Jurkat, Clone E6-1 (cell line): ENCODE measurements around the gene FUCA1. TPM values are rescaled to one million over a fixed set of nuclear protein-coding genes. Genes with fewer than 3 reads are reported as not detected.
"Not testable (repeated sequence)": the region's sequence is repeated elsewhere in the genome, so short reads cannot be mapped to it uniquely, and the experiment has no call there.

Experiments
- DNase-seq: peaks from one replicate; pipeline ENCODE4 v3.0.0-alpha.2; 2011; ENCODE audit warnings: low read depth, low spot score
- H3K4me3 ChIP-seq: 2 replicates; pipeline ENCODE4 v1.5.1; 2011; ENCODE audit warnings: mild to moderate bottlenecking, low read length, control low read depth, moderate library complexity
- polyA plus RNA-seq: library from polyadenylated mRNA; unstranded; fragments of >200 nt; gene quantifications from one replicate; pipeline ENCODE4 v1.2.1, GENCODE V29; 2012; ENCODE audit warnings: missing spikeins; ENCODE audit not compliant: insufficient read length, insufficient read depth

Gene FUCA1
- 15.9 TPM for polyA plus RNA-seq

DNA sequence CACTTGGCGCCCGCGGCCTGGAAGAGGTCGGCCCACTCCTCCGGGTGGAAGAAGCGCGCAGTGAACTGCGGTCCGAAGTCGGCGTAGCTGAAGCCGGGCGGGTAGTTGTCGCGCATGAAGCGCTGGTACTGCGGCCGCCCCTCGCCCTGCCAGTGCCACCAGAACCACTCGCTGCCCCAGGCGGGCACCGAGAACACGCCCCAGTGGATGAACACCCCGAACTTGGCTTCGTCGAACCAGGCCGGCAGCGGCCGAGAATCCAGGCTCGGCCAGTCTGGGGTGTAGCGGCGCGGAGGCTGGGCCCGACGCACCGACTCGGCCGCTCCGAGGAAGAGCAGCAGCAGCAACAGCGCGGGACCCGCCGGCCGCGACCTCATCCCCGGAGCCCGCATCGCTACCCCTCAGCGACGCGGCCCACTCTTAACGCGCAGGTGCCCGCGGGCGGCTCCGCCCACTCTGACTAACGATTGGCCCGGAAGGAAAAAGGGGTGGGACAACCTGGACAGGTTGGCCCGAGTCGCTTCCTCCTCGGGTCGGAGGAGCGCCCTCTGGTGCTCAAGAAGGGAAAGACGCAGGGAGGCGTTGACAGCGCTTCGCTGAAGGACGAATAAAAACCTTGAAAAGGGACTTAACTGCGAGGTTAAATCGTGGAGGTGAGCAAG, at the start of gene FUCA1:
FUCA1 (minus strand) TSS at position 396 of the 662 bp plus-strand sequence; CDS start at position 392, 4 bp downstream.
- peak; percentile 92 for DNase-seq
- peak within 1 kb of the TSS; percentile 76 for H3K4me3 ChIP-seq

DNA sequence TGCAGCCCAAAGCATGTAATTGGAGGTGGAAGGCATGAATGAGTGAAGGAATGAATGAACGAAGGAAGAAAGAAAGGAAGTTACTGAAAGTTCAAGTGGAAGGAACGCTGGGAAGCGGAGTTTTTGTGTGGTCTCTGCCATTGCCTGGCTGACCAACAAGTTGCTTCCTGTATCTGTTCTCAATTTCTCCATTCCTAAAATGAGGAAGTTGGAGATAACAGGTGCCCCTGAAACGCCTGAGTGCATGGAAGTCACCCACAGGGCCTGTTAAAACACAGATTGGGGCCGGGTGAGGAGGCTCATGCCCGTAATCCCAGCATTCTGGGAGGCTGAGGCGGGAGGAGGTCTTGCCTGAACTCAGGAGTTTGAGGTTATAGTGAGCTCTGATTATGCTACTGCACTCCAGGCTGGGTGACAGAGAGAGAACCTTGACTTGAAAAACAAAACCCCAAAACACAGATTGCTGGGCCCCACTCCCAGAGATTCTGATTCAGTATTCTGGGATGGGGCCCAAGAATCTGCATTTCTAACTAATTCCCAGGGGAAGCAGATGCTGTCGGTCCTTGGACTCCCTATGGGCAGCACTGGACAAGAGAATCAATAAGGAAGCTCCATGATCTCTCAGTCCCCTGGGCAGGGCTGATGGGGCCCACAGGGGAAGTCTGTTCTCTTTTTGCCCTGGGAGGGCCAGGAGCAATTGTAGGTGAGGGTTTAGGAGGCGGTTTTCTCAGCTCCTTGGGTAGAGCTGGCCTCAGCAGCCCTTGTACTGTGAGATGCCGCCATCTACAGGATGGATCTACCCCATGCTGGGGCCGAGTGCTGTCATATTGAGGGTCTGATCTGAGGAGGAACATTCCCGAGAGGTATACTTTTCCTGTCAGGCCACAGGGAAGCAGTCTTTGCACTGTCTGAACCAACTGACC, 48.4 kb upstream of the FUCA1 start:
- no peak overlapping the region for H3K4me3 ChIP-seq
- DNase-seq, result peak; percentile 77

DNA sequence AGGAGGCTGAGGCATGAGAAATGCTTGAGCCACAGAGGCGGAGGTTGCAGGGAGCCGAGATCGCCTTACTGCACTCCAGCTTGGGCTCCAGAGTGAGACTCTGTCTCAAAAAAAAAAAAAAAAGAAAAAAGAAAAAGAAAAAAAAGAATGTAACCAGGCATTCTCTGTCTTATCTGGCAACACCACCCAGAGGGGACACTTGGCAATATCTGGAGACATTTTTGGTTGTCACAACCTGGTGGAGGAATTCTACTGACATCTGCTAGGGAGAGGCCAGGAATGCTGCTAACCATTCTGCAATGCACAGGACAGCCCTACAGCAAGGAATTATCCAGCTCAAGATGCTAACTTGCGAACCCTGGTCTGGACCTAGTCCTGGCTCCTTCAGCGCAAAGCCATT, 47.4 kb upstream of the FUCA1 start:
- no peak overlapping the region for H3K4me3 ChIP-seq
- DNase-seq, result no peak

DNA sequence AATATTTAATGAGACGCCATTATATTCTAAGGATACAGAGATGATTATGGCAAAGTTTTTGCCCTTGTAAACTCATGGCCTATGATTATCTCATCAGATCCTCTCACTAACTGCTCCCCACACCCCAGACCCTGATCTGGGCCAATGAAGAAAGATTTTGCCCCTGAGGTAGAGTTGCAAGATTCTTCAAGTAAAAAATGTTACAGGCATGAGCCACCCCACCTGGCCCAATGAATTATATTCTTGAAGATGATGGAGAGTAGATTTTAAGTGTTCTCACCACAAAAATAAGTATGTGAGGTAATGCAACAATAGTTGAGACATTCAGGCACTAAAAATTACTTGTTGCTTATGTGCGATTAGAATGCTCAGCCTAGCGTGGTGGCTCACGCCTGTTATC, 46.8 kb upstream of the FUCA1 start:
- H3K4me3 ChIP-seq, result no peak overlapping the region
- no peak for DNase-seq

DNA sequence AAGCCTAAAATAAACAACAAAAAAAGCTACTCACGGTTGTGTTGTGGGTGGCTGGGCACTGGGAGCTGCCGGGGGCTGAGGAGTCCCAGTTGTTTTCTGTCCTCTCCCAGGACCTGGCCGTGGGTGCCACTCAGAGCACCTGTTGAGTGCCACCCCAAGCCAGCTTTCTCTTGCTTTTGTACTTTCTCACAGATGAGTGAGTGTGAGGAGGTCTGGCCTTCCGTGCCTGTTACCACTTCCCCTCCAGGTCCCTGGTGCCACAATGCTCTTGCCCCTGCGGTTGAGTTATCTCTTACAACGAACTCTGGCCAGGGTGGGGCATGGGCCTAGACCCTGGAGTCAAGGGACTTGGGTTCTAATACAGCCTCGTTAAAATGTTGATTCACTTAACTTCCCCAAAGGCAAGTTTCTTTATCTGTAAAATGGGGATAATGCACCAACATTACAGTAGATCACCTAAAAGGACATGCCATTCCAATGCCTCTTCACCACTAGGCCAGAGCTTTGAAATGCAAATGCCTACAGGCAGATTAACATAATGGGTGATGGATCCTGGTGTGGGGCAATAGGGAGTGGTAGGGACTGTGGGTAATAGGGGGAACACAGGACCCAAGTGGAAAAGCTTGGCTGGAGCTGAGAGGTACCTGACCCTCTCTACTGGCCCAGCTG, 45.3 kb upstream of the FUCA1 start, which contains the start of gene CNR2:
CNR2 (minus strand) TSS at position 151 of the 669 bp plus-strand sequence. CDS start 37,745 bp downstream, outside the sequence.
- peak; percentile 90 for DNase-seq
- H3K4me3 ChIP-seq, result peak within 1 kb of the TSS; percentile 55

DNA sequence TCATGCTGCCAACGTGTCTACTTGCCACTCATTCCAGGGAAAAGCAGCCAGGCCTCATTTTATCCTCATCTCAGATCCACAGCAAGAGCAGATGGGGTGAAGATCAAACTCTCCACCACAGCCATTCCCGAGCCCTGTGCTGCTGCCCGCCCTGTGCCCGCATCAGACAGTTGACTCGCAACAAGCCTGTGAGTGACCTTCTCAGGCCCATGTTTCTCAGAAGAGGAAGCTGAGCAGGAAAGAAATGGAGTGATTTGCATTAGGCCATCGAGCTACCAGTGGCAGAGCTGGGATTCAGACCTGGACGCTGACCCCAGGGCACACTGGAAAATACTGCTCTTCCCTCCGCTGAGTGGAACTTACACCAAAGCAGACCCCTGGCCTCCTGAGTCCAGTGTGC, 43.8 kb upstream of the FUCA1 start:
- peak overlapping the region; percentile 55 for H3K4me3 ChIP-seq

DNA sequence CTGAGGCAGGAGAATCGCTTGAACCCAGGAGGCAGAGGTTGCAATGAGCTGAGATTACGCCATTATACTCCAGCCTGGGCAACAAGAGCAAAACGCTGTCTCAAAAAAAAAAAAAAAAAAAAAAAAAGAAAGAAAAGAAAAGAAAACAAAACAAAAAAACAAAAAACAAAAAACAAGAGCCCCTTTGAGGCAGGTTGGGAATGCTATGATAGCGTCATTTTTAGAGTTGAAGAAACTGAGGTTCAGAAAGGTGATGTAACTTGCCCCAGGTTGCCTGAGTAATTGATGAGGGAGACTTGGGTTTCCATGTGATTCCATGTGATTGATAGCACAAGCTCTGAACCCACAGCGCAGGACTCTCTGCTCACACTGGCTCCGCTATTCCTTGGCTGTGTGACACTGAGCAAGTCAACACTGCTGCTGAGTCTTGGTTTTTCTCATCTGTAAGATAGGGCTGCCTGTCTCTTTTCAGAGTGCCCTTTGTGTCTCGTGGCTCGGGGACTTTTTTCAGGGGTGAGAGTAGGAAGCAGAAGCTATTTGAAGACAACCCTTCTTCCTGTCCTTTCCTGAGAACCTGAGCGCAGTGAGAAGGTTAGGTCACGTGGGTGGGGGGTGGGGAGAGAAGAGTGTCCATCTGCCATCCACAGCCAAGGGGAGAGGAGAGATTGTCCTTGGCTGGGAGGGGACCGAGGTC, 42.6 kb upstream of the FUCA1 start:
- H3K4me3 ChIP-seq, result peak overlapping the region; percentile 55
- DNase-seq, result no peak

More for the DNA sequence above, 43.8 kb upstream of the FUCA1 start:
- no peak for DNase-seq

DNA sequence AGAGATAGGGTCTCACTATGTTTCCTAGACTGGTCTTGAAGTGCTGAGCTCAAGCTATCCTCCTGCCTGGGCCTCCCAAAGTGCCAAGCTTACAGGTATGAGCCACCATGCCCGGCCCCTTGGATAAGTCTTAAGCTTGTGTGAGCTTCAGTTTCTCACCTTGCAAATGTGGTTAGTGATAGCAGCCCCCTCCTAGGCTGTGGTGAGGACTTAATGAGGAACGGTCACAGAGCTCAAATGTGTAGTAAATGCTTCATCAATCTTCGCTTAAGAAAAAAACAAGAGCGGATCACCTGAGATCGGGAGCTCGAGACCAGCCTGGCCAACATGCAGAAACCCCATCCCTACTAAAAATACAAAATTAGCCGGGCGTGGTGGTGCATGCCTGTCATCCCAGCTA, 42.1 kb upstream of the FUCA1 start:
- no peak for DNase-seq
- peak overlapping the region; percentile 13; the same call in 1 of the 2 replicates for H3K4me3 ChIP-seq

DNA sequence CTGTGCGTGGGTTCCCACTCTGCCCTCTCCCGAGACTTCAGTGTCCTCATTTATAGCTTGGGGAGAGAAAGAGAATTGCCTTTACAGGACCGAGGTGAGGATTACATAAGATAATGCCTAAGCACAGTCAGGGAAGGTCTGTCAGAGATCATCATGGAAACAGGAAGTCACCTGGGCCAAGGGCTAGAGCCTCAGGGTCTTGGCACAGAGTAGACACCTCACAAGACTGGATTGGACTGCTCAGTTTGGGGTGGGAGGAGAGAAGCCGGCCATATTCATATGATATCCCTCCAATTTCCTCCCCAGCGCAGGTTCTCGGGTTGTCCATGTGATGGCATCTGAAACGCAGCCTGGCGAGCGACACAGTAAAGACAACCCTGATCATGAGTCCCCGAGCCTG, 41.3 kb upstream of the FUCA1 start:
- peak overlapping the region; percentile 41 for H3K4me3 ChIP-seq

DNA sequence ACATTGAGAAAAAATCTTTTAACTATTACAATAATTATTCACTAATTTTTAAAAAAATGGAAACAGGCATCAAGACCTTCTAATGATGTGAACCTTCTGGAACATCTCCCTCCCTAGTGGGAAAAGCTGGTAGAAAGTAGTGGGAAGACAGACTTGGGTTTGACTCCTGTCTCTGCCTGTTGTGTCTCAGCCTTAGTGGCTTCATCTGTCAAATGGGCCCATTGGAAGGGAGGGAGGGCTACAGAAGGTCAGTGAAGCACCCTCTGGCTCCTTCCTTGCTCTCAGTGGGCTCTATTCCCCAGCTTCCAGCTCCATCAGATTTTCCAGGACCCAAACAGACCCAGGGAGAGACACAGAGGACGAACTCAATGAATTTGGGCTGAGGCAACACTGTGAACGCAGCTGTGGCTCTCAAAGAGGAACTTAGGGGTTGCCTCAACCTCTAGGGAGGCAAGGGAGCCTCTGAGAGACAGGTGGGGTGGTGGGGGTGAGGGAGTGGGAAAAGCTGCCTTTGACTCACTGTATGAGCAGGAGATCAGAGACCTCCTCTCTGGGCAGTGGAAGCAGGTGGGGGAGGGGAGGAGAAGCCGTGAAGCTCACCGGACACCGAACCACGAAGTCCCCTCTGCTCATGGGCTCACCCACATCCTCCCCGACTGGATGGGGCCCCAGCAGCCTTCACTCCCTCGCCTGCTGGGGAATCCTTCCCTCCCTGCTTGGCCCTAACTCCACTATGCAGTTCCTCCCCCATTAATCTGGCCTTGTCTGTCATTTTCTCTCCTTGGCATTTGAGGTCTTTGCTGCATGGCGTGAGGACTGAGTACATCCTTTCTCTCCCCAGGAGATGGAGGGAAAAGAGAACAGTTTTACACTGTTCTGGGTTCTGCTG, 40.6 kb upstream of the FUCA1 start:
- peak overlapping the region; percentile 41 for H3K4me3 ChIP-seq
- DNase-seq, result peak; percentile 62

More for the DNA sequence above, 41.3 kb upstream of the FUCA1 start:
- DNase-seq, result no peak

DNA sequence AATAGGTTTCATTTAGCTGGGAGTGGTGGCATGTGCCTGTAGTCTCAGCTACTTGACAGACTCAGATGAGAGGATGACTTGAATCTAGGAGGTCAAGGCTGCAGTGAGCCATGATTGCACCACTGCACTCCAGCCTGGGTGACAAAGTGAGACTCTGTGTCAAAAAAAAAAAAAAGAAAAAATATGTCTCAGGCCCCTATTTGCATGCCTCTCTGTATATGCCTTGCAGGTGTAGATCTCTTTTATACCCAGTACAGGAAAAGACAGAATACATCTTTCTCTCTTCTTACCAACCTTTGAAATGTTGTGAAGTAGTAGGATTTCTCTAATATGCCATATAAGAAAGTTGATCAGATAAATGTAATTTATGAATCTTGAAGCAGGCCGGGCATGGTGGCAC, 38.6 kb upstream of the FUCA1 start:
- DNase-seq, result no peak
- H3K4me3 ChIP-seq, result no peak overlapping the region

DNA sequence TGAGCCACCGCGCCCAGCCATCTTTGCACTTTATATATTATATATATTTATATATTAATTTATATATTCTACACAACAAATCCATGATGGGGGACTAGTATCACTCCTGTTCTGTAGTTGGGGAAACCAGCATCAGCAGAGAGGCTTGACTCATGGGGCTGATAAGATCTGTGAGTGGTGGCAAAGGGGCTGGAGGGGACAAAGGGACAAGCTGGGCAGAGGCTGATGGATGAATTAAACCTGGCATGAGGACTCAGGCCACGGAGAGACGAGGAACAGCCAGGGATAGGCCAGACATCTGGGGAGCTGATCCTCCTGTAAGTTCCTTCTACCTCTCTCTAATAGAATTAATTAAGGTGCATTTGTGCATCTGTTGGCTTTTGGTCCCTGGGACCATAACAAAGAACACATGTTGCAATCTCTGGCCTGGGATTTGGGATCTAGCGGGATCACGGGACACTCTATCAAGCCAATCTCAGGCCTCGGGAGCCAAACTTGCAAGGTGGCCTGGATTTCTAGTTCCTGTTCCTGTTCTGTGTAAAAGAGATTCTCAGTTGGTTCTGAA, 37.5 kb upstream of the FUCA1 start:
- no peak overlapping the region for H3K4me3 ChIP-seq
- no peak for DNase-seq

DNA sequence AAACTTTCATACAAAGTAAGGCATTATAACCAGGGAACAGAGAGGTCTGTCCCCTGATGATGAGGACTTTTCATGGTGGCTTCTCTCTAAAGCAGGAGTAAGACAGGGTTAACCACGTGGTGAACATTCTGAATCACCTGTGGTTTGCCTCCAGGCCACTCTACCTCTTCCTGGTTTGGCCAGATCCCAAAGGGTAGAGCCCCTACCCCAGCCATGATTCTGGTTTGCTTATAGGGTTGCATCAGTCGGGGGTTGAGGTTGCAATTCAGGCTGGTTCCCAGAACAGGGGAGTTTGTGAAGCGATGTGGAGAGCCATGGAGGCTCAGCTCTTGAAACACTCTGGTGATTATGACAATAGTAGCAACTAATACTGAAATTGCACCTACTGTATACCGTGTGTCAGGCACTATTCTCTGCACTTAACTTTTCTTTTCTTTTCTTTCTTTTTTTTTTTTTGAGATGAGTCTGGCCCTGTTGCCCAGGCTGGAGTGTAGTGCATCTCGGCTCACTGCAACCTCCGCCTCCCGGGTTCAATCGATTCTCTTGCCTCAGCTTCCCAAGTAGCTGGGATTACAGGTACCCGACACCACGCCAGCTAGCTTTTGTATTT, 36.8 kb upstream of the FUCA1 start:
- H3K4me3 ChIP-seq, result no peak overlapping the region
- no peak for DNase-seq

DNA sequence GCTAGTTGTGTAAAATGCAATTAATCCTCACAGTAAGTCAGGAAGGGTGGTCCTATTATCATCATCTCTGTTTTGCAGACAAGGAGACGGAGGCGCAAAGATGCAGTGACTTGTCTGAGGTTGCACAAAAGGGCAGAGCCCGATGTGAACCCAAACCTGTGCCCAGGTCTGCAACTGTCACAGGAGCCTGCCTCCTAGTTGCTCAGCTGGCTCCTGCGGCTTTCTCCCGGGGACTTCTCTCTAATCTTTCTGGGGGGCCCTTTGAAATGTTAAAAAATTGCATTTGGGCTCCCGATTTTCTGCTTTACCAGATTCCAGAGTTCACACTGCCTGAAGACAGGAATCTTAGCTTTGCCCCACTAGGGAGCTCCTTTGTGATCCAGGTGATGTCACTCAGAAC, 35.7 kb upstream of the FUCA1 start:
- DNase-seq, result no peak
- H3K4me3 ChIP-seq, result no peak overlapping the region

DNA sequence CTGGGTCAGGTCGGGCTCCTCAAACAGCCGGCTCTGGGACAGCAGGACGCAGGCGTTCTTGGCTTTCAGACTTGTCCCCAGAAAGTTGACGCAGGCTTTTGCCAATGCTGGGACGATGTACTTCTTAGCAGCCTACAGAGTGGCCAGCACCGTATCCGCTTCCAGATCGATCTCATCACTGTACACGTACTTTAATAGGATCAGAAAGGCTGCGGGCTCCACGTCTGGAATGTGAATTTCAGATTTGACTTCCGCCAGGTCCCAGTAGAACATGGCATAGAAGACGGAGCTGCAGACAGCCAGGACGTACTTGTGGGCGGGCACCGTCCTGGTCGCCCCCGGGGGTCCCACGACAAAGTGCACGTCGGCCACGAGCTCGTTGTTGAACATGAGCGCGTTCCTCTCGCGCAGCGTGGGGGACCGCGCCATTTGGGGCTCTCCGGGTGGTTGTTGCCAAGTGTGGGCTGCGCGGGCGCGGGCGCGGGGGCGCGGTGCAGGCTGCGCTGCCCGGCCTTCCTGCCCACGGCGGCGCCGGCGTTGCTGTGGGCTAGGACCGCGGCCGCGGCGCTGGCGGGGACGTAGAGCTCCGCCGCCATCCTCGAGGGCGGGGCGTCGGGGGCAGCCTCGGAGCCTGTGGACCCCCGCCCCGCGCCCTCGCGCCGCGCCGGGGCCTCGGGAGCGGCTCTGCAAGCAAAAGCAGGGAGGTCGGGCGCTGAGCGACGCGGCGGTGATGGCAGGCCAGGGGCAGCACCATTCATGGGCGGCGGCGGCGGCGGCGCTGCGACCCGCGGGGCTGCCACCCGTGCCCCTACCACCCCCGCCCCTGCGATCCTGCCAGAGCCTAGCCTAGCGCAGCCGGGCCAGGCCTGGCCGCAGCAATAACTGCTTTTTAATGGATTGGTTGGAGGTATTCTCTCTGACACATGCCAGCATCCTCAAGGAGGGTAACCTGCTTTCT, 34.5 kb upstream of the FUCA1 start:
- DNase-seq, result no peak
- H3K4me3 ChIP-seq, result no peak overlapping the region

DNA sequence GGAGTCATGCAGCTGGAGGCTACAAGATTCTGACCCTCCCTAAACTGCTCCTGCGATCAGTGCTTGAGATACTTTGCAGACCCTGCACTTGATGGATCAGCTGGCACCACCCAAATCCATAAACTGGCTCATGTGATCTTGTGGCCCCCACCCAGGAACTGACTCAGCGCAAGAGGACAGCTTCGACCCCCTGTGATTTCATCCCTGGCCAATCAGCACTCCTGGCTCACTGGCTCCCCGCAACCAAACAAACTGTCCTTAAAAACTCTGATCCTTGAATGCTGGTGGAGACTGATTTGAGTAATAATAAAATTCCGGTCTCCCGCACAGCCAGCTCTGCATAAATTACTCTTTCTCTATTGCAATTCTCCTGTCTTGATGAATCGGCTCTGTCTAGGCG, 31.9 kb upstream of the FUCA1 start:
- not testable (repeated sequence) for DNase-seq, H3K4me3 ChIP-seq
